ENCODE data around the gene MAPKAPK3.
A peak's percentile ranks its signal among the peaks of the same experiment; 100 is the strongest.

Gene MAPKAPK3

GRCh38 chr3:50628601-50629000, 11.7 kb downstream of the MAPKAPK3 start:
- no peak for DNase-seq

DNA sequence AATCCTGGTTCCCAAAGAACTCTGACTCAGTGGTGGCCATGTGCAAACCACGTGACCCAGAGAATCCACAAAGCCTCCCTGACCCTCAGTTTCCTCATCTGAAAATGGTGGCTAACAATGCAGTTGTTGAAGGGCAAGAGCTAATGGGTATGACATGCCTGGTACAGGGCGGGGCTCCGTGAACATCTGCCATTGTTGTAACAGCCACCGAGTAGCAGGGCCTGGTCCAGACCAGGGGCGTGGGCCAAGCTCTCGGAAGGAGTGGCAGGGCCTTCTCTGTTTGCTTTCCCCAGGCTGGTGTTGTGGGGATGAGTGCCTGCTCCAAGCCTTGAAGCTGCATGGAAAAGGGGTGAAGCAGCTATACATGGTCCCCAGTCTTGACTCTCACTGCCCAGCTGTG, 13.4 kb downstream of the MAPKAPK3 start:
- DNase-seq: no peak

DNA sequence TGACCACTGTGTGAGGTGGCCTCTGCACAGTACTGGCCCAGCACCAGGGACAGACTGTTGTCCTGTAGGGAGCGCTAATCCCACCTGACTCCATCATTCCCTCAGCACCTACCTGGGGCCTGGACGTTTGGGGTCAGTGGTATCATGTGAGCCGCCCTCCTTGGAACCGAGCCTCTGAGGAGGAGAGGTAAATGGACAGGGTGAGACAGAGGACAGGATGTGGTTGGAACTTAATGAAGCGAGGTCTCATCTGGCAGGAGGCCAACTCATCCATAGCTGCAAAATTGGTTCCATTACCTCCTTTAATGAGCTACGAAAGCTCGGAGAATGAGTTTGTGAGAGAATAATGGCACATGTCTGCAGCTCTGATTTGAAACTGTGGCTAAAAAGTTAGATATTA, 13.9 kb downstream of the MAPKAPK3 start:
- no peak for DNase-seq

- DNase-seq: no peak
These were observed 15.5 kb downstream of the MAPKAPK3 start for GRCh38 chr3:50632450-50632849.

DNA sequence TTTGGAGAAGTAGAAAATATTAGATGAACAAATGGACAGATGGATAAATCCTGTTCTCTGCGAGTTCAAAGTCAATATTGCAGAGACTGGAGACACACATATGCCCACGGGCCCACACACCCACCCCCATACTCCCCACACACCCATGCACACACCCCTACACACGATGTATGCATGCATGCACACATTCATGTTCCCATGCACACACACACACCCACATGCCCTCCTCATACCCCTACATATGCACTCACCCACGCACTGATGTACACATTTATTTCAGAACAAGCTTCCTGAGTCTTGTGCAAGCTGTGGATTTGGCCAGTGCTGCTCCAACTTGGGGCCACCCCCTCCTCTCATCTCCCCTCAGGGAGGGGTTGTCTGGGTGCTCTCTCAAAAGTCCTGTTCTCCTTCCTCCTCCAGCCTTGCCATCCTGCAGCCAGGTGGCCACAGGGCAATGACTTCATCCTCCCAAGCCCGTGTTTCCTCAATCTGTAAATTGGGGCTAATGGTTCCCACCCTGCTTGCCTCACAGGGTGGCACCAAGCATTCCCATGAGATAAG, 16.4 kb downstream of the MAPKAPK3 start:
- DNase-seq: no peak

DNA sequence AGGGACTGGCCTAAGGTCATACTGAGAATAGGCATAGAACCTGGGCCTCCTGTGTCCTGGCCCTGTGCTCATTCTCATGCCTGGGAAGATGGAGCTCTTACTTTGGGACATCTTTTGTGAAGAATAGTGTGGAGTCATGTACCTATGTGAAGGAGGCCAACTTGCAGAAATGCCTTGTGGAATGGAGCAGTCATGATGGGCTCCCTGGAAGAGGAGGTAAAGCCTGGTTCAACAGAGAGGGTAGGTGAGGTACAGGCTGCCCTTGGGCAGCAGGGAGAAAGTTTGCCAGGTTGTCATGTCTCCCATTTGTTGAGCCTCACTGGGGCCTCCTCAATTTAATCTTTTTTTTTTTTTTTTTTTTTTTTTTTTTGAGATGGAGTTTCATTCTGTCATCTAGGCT, 18.1 kb downstream of the MAPKAPK3 start:
- DNase-seq: no peak

DNA sequence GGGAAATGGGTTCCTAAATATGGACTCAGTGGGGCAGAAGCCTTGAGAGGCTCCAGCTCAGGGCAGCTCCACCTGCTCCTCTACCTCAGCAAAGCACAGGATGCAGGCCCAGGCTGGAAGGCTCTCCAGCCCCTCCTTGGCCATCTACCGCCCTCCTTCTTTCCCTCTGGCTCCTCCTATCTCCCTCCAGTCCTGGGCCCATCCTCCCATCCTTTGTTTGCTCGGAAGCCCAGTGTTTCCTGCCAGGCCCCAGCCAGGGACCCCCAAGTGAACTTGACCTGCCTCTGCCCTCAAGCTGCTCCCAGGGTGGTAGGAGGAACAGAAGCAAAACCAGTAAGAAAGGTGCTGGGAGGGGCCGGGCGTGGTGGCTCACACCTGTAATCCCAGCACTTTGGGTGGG, 20.1 kb downstream of the MAPKAPK3 start:
- no peak for DNase-seq

GRCh38 chr3:50637945-50638344, 21.0 kb downstream of the MAPKAPK3 start:
- DNase-seq: no peak

- no peak for DNase-seq
These were observed 22.1 kb downstream of the MAPKAPK3 start for GRCh38 chr3:50639055-50639494.

GRCh38 chr3:50642382-50642781, 25.4 kb downstream of the MAPKAPK3 start:
- no peak for DNase-seq

GRCh38 chr3:50644561-50644960, 27.6 kb downstream of the MAPKAPK3 start:
- no peak for DNase-seq

- DNase-seq: no peak
These were observed 28.4 kb downstream of the MAPKAPK3 start for GRCh38 chr3:50645378-50645777.

GRCh38 chr3:50648313-50648712, 31.4 kb downstream of the MAPKAPK3 start:
- no peak for DNase-seq

DNA sequence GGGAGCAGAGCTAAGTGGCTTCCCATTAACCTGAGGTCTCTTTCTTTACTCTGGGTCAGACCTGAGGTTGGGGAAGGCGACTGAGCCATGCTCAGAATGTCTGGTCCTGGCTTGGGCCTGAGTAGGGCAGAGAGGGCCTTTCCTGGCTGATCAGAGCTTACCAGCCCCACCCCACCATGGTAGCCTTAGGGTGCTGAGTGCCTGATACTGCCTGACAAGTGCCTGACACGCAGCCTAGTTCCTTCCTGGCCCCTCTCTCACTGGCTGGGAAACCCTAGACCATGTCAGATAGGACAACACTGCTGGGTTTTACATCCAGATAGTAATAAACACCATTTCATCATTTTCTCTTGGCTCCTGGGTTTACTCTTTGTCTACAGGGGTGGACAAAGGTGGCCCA, 32.0 kb downstream of the MAPKAPK3 start:
- no peak for DNase-seq

DNA sequence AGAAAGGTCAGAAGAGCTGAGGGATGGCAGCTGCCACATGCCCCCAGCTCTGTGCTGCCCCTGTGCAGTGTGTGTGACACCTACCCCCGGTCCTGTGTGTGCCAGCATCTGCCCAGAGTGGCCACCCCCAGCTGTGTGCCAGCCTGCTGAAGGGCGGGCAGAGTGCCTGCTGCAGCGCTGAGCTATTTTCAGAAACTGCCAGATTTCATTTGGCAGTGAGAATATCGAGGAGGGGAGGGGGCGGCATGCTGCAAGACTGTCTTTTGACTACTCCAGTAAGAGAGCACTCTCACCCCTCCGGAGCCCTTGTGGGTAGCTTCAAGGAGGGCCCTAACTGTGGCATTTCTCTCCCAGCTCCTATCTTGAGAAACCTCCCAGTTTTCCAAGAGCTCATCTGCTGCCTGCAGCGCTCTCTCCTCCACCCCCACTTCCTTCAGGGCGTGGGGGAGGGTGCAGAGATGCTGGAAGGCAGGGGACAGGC, 32.5 kb downstream of the MAPKAPK3 start:
- no peak for DNase-seq

GRCh38 chr3:50650018-50650417, 33.1 kb downstream of the MAPKAPK3 start:
- DNase-seq: no peak

DNA sequence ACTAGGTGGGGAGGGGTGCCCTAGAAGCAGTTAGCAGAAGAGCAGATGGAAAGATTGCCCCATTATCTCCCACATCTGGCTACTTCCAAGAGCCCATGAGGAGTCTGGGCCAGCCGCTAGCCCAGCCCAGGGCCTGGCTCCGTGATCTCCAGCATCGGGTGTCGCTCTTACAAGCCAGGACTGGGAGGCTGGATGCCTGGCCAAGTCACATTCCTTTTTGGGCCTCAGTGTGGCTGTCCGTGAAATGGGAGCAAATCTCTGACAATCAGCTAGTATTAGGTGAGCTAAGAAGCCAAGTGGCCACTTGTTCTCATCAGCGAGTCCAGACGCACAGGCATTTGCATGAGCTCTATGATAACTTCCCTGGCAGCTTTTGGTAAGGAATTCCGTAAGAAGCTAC, 34.5 kb downstream of the MAPKAPK3 start:
- no peak for DNase-seq

GRCh38 chr3:50651920-50652529, 35.1 kb downstream of the MAPKAPK3 start:
- no peak for DNase-seq

GRCh38 chr3:50652709-50653108, 35.8 kb downstream of the MAPKAPK3 start:
- DNase-seq: peak; percentile 53

DNA sequence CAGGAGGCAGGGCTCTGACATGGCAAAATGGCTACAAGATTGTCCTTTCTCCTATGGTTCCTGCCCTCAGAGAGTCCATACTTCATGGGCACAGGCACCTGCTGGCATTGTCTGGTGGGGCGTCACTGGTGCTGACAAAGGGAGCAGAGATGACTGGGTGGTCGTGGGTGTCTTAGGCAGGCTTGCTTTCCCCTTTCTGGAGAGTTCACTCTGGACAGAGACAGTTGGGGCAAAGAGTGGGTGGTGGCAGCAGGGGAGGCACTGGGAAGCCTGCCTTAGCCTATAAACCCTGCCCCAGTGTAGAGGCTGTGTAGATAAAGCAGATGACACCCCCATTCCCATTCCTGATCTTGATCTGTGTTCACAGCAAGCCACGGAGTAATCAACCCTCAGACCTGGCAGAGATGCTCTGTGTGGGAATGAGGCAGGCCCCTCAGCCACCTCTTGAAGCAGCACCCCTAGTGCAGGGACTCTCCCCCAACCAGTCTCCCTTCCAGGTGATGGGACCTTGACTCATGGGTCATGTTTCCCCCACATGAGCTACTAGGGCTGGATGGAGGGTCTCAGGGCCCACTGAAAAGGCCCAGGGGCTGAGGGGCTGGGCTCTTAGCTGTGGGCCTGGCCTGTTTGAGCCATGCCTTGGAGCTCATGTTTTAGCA, 37.1 kb downstream of the MAPKAPK3 start:
- DNase-seq: no peak

GRCh38 chr3:50655009-50655830, 38.3 kb downstream of the MAPKAPK3 start:
- DNase-seq: peak; percentile 28

- no peak for DNase-seq
These were observed 39.7 kb downstream of the MAPKAPK3 start for GRCh38 chr3:50656417-50657195.

- DNase-seq: no peak
These were observed 40.5 kb downstream of the MAPKAPK3 start for GRCh38 chr3:50657407-50657806.

Data from activated naive CD4-positive, alpha-beta T cell treated with anti-CD3 and anti-CD28 coated beads, Interleukin-2, amount 50 U/mL, for 16 hours (primary cell).